K562 (cell line): ENCODE measurements around the gene KCNK6. TPM values are rescaled to one million over a fixed set of nuclear protein-coding genes. Genes with fewer than 3 reads are reported as not detected.

Source experiments
- DMBX1 ChIP-seq: fragments of 250-450 bp; sonication (Bioruptor Pico); IDR thresholded peaks from 2 replicates; pipeline ENCODE4 v1.8.0; 2022; ENCODE audit warnings: inconsistent platforms, mild to moderate bottlenecking, moderate library complexity, borderline replicate concordance
- ESRRA ChIP-seq: fragments of 450-650 bp; IDR thresholded peaks from 2 replicates; pipeline ENCODE4 v1.6.1; 2014; ENCODE audit warnings: low read depth, mild to moderate bottlenecking, moderate library complexity, borderline replicate concordance
- ETS2 ChIP-seq: IDR thresholded peaks from 2 replicates; pipeline ENCODE4 v1.6.1; 2016; ENCODE audit warnings: borderline replicate concordance, missing genetic modification characterization, mild to moderate bottlenecking, moderate library complexity, missing compliant biosample characterization; ENCODE audit not compliant: poor library complexity, severe bottlenecking
- HIVEP1 ChIP-seq: fragments of 250-450 bp; sonication (Bioruptor Pico); IDR thresholded peaks from 2 replicates; pipeline ENCODE4 v1.4.0; 2020; ENCODE audit warnings: mild to moderate bottlenecking
- KLF16 ChIP-seq: IDR thresholded peaks from 2 replicates; pipeline ENCODE4 v1.6.1; 2016; ENCODE audit warnings: antibody characterized with exemption
- LARP7 ChIP-seq: fragments of 450-650 bp; IDR thresholded peaks from 2 replicates; pipeline ENCODE4 v1.6.1; 2016
- MAFG ChIP-seq: fragments of 450-650 bp; conservative IDR thresholded peaks from 2 replicates; pipeline ENCODE4 v1.6.1; 2016; ENCODE audit warnings: missing genetic modification characterization, missing compliant biosample characterization
- MXI1 ChIP-seq: IDR thresholded peaks from 2 replicates; pipeline ENCODE4 v1.6.1; 2011; ENCODE audit warnings: low read depth, mild to moderate bottlenecking, improper control_type of control experiment, low read length
- TRIM25 ChIP-seq: fragments of 450-650 bp; IDR thresholded peaks from 2 replicates; pipeline ENCODE4 v1.7.0; 2016; ENCODE audit warnings: borderline replicate concordance
- WHSC1 ChIP-seq: IDR thresholded peaks from one replicate; pipeline ENCODE4 v1.6.1; 2012; ENCODE audit warnings: low read length, control low read depth, inconsistent platforms
- ZNF311 ChIP-seq: fragments of 250-450 bp; sonication (Bioruptor Pico); IDR thresholded peaks from 2 replicates; pipeline ENCODE4 v1.4.0; 2020; ENCODE audit warnings: mild to moderate bottlenecking, moderate library complexity
- polyA plus RNA-seq, 8 experiments: library from polyadenylated mRNA; depleted of rRNA in 4 of 8; stranded (reverse) in 5 of 8; unstranded in 3 of 8; fragments of >200 nt; fragmentation: Nextera tagmentation in 2 of 8; fragmentation: Illumina TruSeq in 1 of 8; extraction: Ambion mirVana in 2 of 8; extraction: Trizol in 1 of 8; gene quantifications; 2 replicates each; pipeline versions ENCODE4 v1.2.1 to v1.2.3, GENCODE V29; 2011 to 2014; ENCODE audit warnings: inconsistent platforms in 1 of 8, missing spikeins in 1 of 8
- total RNA-seq, 7 experiments: library from RNA; depleted of rRNA in 6 of 7; stranded (reverse); fragments of >200 nt in 6 of 7; fragmentation: Illumina TruSeq in 2 of 7; extraction: Trizol in 2 of 7; gene quantifications; 2 replicates each; pipeline versions ENCODE4 v1.2.1 to v1.2.3, GENCODE V29; 2011 to 2021; ENCODE audit warnings: low replicate concordance in 1 of 7
- TF ChIP-seq, protein P1 (sequence below): fragments of 250-450 bp; sonication (Bioruptor Pico); IDR thresholded peaks from 2 replicates; pipeline ENCODE4 v1.8.0; 2022; ENCODE audit warnings: moderate library complexity, mild to moderate bottlenecking, inconsistent platforms
- TF ChIP-seq, protein P2 (sequence below): sonication (generic); formaldehyde crosslinking; IDR thresholded peaks from 2 replicates; pipeline ENCODE4 v1.8.0; 2022; ENCODE audit warnings: mild to moderate bottlenecking, missing genetic modification reagents, borderline replicate concordance
- TF ChIP-seq, protein P3 (sequence below): sonication (generic); IDR thresholded peaks from 2 replicates; pipeline ENCODE4 v1.6.1; 2016
- TF ChIP-seq, protein P4 (sequence below): sonication (generic); formaldehyde crosslinking; IDR thresholded peaks from 2 replicates; pipeline ENCODE4 v1.8.1; 2023; ENCODE audit warnings: mild to moderate bottlenecking, missing genetic modification reagents
- TF ChIP-seq, protein P5 (sequence below): fragments of 450-650 bp; formaldehyde crosslinking; IDR thresholded peaks from 2 replicates; pipeline ENCODE4 v1.4.0; 2022; ENCODE audit warnings: missing genetic modification characterization
- TF ChIP-seq, protein P6 (sequence below): fragments of 450-650 bp; IDR thresholded peaks from 2 replicates; pipeline ENCODE4 v1.6.1; 2017; ENCODE audit warnings: mild to moderate bottlenecking, moderate library complexity

KCNK6 gene
- total and polyA plus RNA-seq, 9 of the 15 experiments (the other 6 are each of a cell fraction or from before 2014, with no cell fraction given), result 0.05 to 0.42 (median 0.15) TPM

DNA sequence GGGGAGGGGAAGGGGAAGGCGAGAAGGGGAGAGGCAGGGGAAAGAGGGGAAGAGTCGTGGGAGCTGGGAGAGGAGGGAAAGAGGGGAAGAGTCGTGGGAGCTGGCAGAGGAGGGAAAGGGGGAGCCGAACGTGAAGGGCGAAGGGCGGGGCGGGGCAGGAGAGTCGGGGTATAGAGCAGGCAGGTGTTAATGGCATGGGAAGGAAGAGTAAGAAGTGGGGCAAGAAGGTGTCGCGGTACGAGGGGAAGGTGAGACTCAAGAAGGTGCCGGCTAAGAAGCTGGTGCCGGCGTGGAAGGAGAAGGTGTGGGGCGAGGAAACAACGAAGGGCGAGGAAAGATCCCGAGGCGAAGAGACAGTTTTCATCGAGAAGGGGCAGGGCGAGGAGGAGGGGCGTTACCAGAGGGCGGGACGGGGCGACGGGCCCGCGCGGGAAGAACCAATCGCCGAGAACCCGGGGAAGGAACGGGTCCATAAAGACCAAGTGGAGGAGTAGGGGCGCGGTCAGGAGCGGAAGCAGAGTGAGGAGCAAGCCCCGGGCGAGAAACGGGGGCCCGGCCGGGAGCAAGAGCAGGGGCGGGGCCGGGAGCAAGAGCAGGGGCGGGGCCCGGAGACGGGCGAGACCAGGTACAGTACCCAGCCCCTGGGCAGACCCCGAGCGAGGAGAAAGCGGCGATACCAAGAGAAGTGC is 16.4 kb downstream of the KCNK6 start (continued):
- TF ChIP-seq TRIM25, result peak; percentile 76; the same call in 1 of the 2 replicates
- no peak for TF ChIP-seq DMBX1 (CRISPR knock-in tag)
- TF ChIP-seq ETS2 (tag), result no peak
- no peak for TF ChIP-seq ESRRA
- TF ChIP-seq, protein P1, sequence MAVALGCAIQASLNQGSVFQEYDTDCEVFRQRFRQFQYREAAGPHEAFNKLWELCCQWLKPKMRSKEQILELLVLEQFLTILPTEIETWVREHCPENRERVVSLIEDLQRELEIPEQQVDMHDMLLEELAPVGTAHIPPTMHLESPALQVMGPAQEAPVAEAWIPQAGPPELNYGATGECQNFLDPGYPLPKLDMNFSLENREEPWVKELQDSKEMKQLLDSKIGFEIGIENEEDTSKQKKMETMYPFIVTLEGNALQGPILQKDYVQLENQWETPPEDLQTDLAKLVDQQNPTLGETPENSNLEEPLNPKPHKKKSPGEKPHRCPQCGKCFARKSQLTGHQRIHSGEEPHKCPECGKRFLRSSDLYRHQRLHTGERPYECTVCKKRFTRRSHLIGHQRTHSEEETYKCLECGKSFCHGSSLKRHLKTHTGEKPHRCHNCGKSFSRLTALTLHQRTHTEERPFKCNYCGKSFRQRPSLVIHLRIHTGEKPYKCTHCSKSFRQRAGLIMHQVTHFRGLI (CRISPR knock-in tag), result no peak
- no peak for TF ChIP-seq MXI1
- TF ChIP-seq MAFG (tag), result no peak
- peak; percentile 99 for TF ChIP-seq LARP7
- TF ChIP-seq WHSC1, result no peak
- no peak for TF ChIP-seq HIVEP1
- TF ChIP-seq KLF16, result no peak
- TF ChIP-seq, protein P2, sequence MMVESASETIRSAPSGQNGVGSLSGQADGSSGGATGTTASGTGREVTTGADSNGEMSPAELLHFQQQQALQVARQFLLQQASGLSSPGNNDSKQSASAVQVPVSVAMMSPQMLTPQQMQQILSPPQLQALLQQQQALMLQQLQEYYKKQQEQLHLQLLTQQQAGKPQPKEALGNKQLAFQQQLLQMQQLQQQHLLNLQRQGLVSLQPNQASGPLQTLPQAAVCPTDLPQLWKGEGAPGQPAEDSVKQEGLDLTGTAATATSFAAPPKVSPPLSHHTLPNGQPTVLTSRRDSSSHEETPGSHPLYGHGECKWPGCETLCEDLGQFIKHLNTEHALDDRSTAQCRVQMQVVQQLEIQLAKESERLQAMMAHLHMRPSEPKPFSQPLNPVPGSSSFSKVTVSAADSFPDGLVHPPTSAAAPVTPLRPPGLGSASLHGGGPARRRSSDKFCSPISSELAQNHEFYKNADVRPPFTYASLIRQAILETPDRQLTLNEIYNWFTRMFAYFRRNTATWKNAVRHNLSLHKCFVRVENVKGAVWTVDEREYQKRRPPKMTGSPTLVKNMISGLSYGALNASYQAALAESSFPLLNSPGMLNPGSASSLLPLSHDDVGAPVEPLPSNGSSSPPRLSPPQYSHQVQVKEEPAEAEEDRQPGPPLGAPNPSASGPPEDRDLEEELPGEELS, result no peak
- TF ChIP-seq, protein P3, sequence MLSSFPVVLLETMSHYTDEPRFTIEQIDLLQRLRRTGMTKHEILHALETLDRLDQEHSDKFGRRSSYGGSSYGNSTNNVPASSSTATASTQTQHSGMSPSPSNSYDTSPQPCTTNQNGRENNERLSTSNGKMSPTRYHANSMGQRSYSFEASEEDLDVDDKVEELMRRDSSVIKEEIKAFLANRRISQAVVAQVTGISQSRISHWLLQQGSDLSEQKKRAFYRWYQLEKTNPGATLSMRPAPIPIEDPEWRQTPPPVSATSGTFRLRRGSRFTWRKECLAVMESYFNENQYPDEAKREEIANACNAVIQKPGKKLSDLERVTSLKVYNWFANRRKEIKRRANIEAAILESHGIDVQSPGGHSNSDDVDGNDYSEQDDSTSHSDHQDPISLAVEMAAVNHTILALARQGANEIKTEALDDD, result no peak
- TF ChIP-seq, protein P4, sequence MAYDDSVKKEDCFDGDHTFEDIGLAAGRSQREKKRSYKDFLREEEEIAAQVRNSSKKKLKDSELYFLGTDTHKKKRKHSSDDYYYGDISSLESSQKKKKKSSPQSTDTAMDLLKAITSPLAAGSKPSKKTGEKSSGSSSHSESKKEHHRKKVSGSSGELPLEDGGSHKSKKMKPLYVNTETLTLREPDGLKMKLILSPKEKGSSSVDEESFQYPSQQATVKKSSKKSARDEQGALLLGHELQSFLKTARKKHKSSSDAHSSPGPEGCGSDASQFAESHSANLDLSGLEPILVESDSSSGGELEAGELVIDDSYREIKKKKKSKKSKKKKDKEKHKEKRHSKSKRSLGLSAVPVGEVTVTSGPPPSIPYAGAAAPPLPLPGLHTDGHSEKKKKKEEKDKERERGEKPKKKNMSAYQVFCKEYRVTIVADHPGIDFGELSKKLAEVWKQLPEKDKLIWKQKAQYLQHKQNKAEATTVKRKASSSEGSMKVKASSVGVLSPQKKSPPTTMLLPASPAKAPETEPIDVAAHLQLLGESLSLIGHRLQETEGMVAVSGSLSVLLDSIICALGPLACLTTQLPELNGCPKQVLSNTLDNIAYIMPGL (CRISPR knock-in tag), result no peak
- TF ChIP-seq, protein P5, sequence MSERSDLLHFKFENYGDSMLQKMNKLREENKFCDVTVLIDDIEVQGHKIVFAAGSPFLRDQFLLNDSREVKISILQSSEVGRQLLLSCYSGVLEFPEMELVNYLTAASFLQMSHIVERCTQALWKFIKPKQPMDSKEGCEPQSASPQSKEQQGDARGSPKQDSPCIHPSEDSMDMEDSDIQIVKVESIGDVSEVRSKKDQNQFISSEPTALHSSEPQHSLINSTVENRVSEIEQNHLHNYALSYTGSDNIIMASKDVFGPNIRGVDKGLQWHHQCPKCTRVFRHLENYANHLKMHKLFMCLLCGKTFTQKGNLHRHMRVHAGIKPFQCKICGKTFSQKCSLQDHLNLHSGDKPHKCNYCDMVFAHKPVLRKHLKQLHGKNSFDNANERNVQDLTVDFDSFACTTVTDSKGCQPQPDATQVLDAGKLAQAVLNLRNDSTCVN, result peak; percentile 84; the same call in 1 of the 2 replicates
- no peak for TF ChIP-seq ZNF311 (CRISPR knock-in tag)
- TF ChIP-seq, protein P6, sequence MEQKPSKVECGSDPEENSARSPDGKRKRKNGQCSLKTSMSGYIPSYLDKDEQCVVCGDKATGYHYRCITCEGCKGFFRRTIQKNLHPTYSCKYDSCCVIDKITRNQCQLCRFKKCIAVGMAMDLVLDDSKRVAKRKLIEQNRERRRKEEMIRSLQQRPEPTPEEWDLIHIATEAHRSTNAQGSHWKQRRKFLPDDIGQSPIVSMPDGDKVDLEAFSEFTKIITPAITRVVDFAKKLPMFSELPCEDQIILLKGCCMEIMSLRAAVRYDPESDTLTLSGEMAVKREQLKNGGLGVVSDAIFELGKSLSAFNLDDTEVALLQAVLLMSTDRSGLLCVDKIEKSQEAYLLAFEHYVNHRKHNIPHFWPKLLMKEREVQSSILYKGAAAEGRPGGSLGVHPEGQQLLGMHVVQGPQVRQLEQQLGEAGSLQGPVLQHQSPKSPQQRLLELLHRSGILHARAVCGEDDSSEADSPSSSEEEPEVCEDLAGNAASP, result no peak
